Heart left ventricle (tissue), 13 donors: Measurements from ENCODE around the gene OTOP3.
A peak's percentile ranks its signal among the peaks of the same experiment; 100 is the strongest.

ENCODE experiments used
- CTCF ChIP-seq, 12 donors: fragments of 200-600 bp; sonication (generic) in 4 of 12; IDR thresholded peaks; one replicate each; pipeline versions ENCODE4 v1.5.0 to v1.8.0; 2018 to 2022; ENCODE audit warnings: antibody characterized with exemption in 12 of 12, mild to moderate bottlenecking in 5 of 12
- POLR2A ChIP-seq, 2 donors: fragments of 450-650 bp; IDR thresholded peaks; one replicate each; pipeline ENCODE4 v1.6.1; 2017; ENCODE audit warnings: antibody characterized with exemption in 2 of 2, mild to moderate bottlenecking in 2 of 2, moderate library complexity in 2 of 2
- donor health status: ischemic (EF 13 %, LVEDD 7.1; RV severe dilation, severe dysfunction).
- donor health status: DM: no; HTN: yes; CAD: no.
- donor health status: DM: no; HTN: no; CAD: no.
- donor health status: ischemic (EF 25% LVEDD 6.9; RV normal size, moderate dysfunction).
- donor health status: ischemic (EF 25% LVEDD 5.7; RV mildly dilated, moderate dysfunction).
- donor health status: ischemic (EF 35%, LVEDD 5.7; RV mildly dilated, moderate dysfunction).
- donor health status: nonischemic (EF 11% LVEDD 7.7; RV severe dilation, severe dysfunction).
- donor health status: DM: yes; HTN: yes; CAD: no.
- donor health status: PGD.
- donor health status: ischemic (EF 29% LVEDD 5.4; RV normal size, mild dysfunction).
- donor health status: nonischemic (EF 23%, LVEDD 6.1; RV moderate dilation, normal function).

DNA sequence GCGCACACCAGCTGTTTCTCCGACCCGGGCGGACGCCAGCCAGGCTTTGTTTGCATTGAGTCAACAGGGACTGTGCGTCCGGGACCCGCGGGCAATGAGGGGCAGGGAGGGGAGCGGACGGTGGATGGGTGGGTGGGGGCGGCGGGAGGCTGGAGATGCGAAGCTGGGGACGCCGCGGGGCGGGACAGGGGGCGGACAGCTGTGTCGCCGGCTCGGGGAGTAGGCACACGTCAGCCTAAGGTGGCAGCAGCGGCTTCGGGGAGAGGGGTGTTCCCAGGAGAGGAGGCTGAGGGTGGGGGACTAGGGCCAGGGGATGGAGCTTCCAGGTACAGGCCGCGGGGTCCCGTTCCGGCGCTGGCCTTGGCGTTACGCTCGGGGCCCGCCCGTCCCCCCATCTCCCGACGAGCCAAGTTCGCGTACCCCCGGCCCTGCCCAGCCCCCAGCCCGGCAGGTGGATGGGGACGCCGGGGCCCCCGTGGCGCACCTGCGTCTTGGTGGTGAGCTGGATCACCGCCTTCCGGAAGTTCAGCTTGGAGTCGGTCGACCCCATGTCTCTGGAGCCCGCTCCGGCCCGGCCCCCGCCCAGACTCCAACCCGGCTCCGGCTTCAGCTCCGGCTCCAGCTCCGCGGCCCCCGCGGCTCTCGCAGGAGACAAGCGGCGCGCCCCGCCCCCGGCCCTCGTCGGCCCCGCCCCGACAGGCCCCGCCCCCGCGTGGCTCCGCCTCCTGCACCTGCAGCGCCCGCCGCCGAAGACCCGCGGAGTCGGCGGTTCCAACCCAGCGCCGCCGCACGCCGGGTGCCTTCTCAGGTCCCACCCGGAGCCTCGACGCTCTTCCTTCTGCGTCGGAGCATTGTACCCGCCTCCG, 36.6 kb downstream of the OTOP3 start, which contains the start of gene HID1:
- TF ChIP-seq CTCF (IDR thresholded peaks at IDR 0.05) (no peak), POLR2A (IDR thresholded peaks at IDR 0.05) (peak in 1 of 2 donors; percentile 20)
